Posterior vena cava (tissue), 2 donors: Measurements from ENCODE around the gene FAM131C. TPM values are rescaled to one million over a fixed set of nuclear protein-coding genes. Genes with fewer than 3 reads are reported as not detected.

Experiments used
- DNase-seq: peaks from one replicate; pipeline ENCODE4 v3.0.0-alpha.2; 2020; ENCODE audit warnings: low spot score
- intact Hi-C, 2 donors: fragments of 100-400 bp; cut with DNase I; formaldehyde crosslinking; loops; one replicate each; pipeline versions ENCODE4 v1.14.1 to v1.14.2; 2022 to 2023
- long read RNA-seq, 2 donors: library from polyadenylated mRNA; unstranded; transcript quantifications; one replicate each; pipeline ENCODE4 v2.0.0, GENCODE V29; 2020 to 2021
- total RNA-seq, 2 donors: library from RNA; stranded (reverse); fragmentation: NEBNext Ultra II Directional; extraction: Animal tissue kit (Norgen Biotek cat#: 25700); gene quantifications; one replicate each; pipeline ENCODE4 v1.2.1, GENCODE V29; 2021
- donor health status: DM: yes; HTN: yes; CAD: no.
- donor health status: DM: yes; HTN: yes; CAD: no.

The FAM131C gene
- 1 to 10 TPM in 1 of 2 donors, under 1 TPM in 1; 0.88 to 1.2 TPM for total RNA-seq
- long read RNA-seq, donor 1, partial matches to known transcripts = 0 of 1 reads
- long read RNA-seq, donor 1, other reads (novel, unspliced or antisense) = 0 of 1 reads
- long read RNA-seq, donor 2, partial matches to known transcripts = 2 of 2 reads
- long read RNA-seq, donor 2, other reads (novel, unspliced or antisense) = 0 of 2 reads

- intact Hi-C loops = loop anchor here in 1 of 2 donors (10.0 kb wide), 1 partner anchor 291 kb away; the partner anchor contains the start of gene SZRD1
- DNase-seq = no peak
Measured at GRCh38 chr1:16073490-16074119, at the start of gene FAM131C. FAM131C (minus strand) TSS chr1:16073651; CDS start chr1:16073442, 209 bp downstream.

- intact Hi-C loops = no loop called here
- peak; percentile 80 for DNase-seq
Measured at GRCh38 chr1:16122916-16123315, 49.5 kb upstream of the FAM131C start.

- intact Hi-C loops = no loop called here
- DNase-seq = no peak
Measured at GRCh38 chr1:16122350-16122881, 49.0 kb upstream of the FAM131C start.

GRCh38 chr1:16120940-16121410 lies 47.5 kb upstream of the FAM131C start:
- intact Hi-C loops = no loop called here
- DNase-seq = no peak

- DNase-seq = no peak
Measured at GRCh38 chr1:16120407-16120806, 47.0 kb upstream of the FAM131C start.

GRCh38 chr1:16119926-16120325 lies 46.5 kb upstream of the FAM131C start:
- intact Hi-C loops = no loop called here

More at GRCh38 chr1:16120407-16120806, 47.0 kb upstream of the FAM131C start:
- intact Hi-C loops = no loop called here

GRCh38 chr1:16119504-16119903 lies 46.1 kb upstream of the FAM131C start:
- DNase-seq = no peak
- intact Hi-C loops = no loop called here

More at GRCh38 chr1:16119926-16120325, 46.5 kb upstream of the FAM131C start:
- DNase-seq = no peak

GRCh38 chr1:16118706-16119105 lies 45.3 kb upstream of the FAM131C start:
- intact Hi-C loops = no loop called here
- no peak for DNase-seq

- intact Hi-C loops = no loop called here
- DNase-seq = no peak
Measured at GRCh38 chr1:16117936-16118335, 44.5 kb upstream of the FAM131C start.

GRCh38 chr1:16117369-16117768 lies 43.9 kb upstream of the FAM131C start:
- intact Hi-C loops = no loop called here
- no peak for DNase-seq

GRCh38 chr1:16116625-16117024 lies 43.2 kb upstream of the FAM131C start:
- intact Hi-C loops = no loop called here

GRCh38 chr1:16116002-16116401 lies 42.6 kb upstream of the FAM131C start:
- intact Hi-C loops = no loop called here
- DNase-seq = no peak

More at GRCh38 chr1:16116625-16117024, 43.2 kb upstream of the FAM131C start:
- no peak for DNase-seq

- no peak for DNase-seq
- intact Hi-C loops = no loop called here
Measured at GRCh38 chr1:16115468-16115983, 42.1 kb upstream of the FAM131C start.

- intact Hi-C loops = no loop called here
- no peak for DNase-seq
Measured at GRCh38 chr1:16114527-16115467, 41.3 kb upstream of the FAM131C start.

GRCh38 chr1:16112596-16113555 lies 39.4 kb upstream of the FAM131C start:
- DNase-seq = no peak
- intact Hi-C loops = no loop called here

- no peak for DNase-seq
- intact Hi-C loops = no loop called here
Measured at GRCh38 chr1:16111771-16112595, 38.5 kb upstream of the FAM131C start.

- intact Hi-C loops = no loop called here
- DNase-seq = no peak
Measured at GRCh38 chr1:16110884-16111283, 37.4 kb upstream of the FAM131C start.
